ENCODE measurements around the gene JMJD7.
A peak's percentile ranks its signal among the peaks of the same experiment; 100 is the strongest.

The JMJD7 gene

GRCh38 chr15:41840673-41841072 is 12.8 kb downstream of the JMJD7 start:
- no peak for ATAC-seq
- no peak overlapping the region for H3K4me3 Mint-ChIP-seq
- no peak overlapping the region for H3K27ac Mint-ChIP-seq
- no peaks in the 10 kb centered on the region for H3K27me3 Mint-ChIP-seq
- no peaks in the 10 kb centered on the region for H3K9me3 Mint-ChIP-seq
- H3K4me1 Mint-ChIP-seq = no peaks in the 10 kb centered on the region
- H3K36me3 Mint-ChIP-seq = peaks cover 36% of the 10 kb centered on the region

GRCh38 chr15:41841131-41841530 is 13.2 kb downstream of the JMJD7 start:
- no peaks in the 10 kb centered on the region for H3K4me1 Mint-ChIP-seq
- no peaks in the 10 kb centered on the region for H3K9me3 Mint-ChIP-seq
- no peak overlapping the region for H3K4me3 Mint-ChIP-seq
- no peaks in the 10 kb centered on the region for H3K27me3 Mint-ChIP-seq
- ATAC-seq = no peak
- H3K36me3 Mint-ChIP-seq = peaks cover 39% of the 10 kb centered on the region
- no peak overlapping the region for H3K27ac Mint-ChIP-seq

GRCh38 chr15:41842229-41842628 is 14.3 kb downstream of the JMJD7 start:
- Mint-ChIP-seq H3K9me3 (no peaks in the 10 kb centered on the region), H3K27ac (no peak overlapping the region), H3K4me3 (no peak overlapping the region), H3K4me1 (no peaks in the 10 kb centered on the region), H3K27me3 (no peaks in the 10 kb centered on the region), H3K36me3 (peaks cover 42% of the 10 kb centered on the region)
- no peak for ATAC-seq

- no peaks in the 10 kb centered on the region for H3K9me3 Mint-ChIP-seq
- no peak overlapping the region for H3K27ac Mint-ChIP-seq
- no peak for ATAC-seq
- H3K27me3 Mint-ChIP-seq = no peaks in the 10 kb centered on the region
- no peak overlapping the region for H3K4me3 Mint-ChIP-seq
- H3K4me1 Mint-ChIP-seq = no peaks in the 10 kb centered on the region
- peaks cover 51% of the 10 kb centered on the region for H3K36me3 Mint-ChIP-seq
Measured at GRCh38 chr15:41843571-41843970, 15.7 kb downstream of the JMJD7 start.

GRCh38 chr15:41844814-41845213 is 16.9 kb downstream of the JMJD7 start:
- peaks cover 1% of the 10 kb centered on the region for H3K4me1 Mint-ChIP-seq
- ATAC-seq = no peak
- peaks cover 51% of the 10 kb centered on the region for H3K36me3 Mint-ChIP-seq
- H3K4me3 Mint-ChIP-seq = no peak overlapping the region
- no peak overlapping the region for H3K27ac Mint-ChIP-seq
- no peaks in the 10 kb centered on the region for H3K9me3 Mint-ChIP-seq
- no peaks in the 10 kb centered on the region for H3K27me3 Mint-ChIP-seq

- no peak overlapping the region for H3K27ac Mint-ChIP-seq
- peaks cover 18% of the 10 kb centered on the region for H3K4me1 Mint-ChIP-seq
- ATAC-seq = no peak
- H3K4me3 Mint-ChIP-seq = no peak overlapping the region
- H3K27me3 Mint-ChIP-seq = peaks cover 11% of the 10 kb centered on the region
- peaks cover 43% of the 10 kb centered on the region for H3K36me3 Mint-ChIP-seq
- no peaks in the 10 kb centered on the region for H3K9me3 Mint-ChIP-seq
Measured at GRCh38 chr15:41847206-41847605, 19.3 kb downstream of the JMJD7 start.

- Mint-ChIP-seq H3K4me1 (peaks cover 18% of the 10 kb centered on the region), H3K36me3 (peaks cover 43% of the 10 kb centered on the region), H3K27me3 (peaks cover 11% of the 10 kb centered on the region), H3K9me3 (no peaks in the 10 kb centered on the region), H3K27ac (no peak overlapping the region), H3K4me3 (no peak overlapping the region)
- no peak for ATAC-seq
Measured at GRCh38 chr15:41847981-41848380, 20.1 kb downstream of the JMJD7 start.

- peaks cover 18% of the 10 kb centered on the region for H3K4me1 Mint-ChIP-seq
- H3K4me3 Mint-ChIP-seq = no peak overlapping the region
- H3K36me3 Mint-ChIP-seq = peaks cover 39% of the 10 kb centered on the region
- no peaks in the 10 kb centered on the region for H3K9me3 Mint-ChIP-seq
- no peak for ATAC-seq
- no peak overlapping the region for H3K27ac Mint-ChIP-seq
- H3K27me3 Mint-ChIP-seq = peaks cover 11% of the 10 kb centered on the region
Measured at GRCh38 chr15:41848631-41849030, 20.7 kb downstream of the JMJD7 start.

GRCh38 chr15:41849204-41849603 is 21.3 kb downstream of the JMJD7 start:
- H3K4me1 Mint-ChIP-seq = peaks cover 18% of the 10 kb centered on the region
- ATAC-seq = no peak
- peaks cover 11% of the 10 kb centered on the region for H3K27me3 Mint-ChIP-seq
- no peak overlapping the region for H3K27ac Mint-ChIP-seq
- H3K9me3 Mint-ChIP-seq = no peaks in the 10 kb centered on the region
- no peak overlapping the region for H3K4me3 Mint-ChIP-seq
- peaks cover 33% of the 10 kb centered on the region for H3K36me3 Mint-ChIP-seq

- no peak for ATAC-seq
- no peaks in the 10 kb centered on the region for H3K9me3 Mint-ChIP-seq
- peaks cover 11% of the 10 kb centered on the region for H3K27me3 Mint-ChIP-seq
- H3K4me1 Mint-ChIP-seq = peaks cover 18% of the 10 kb centered on the region
- peaks cover 30% of the 10 kb centered on the region for H3K36me3 Mint-ChIP-seq
- no peak overlapping the region for H3K4me3 Mint-ChIP-seq
- H3K27ac Mint-ChIP-seq = peak overlapping the region; percentile 12
Measured at GRCh38 chr15:41849861-41850260, 22.0 kb downstream of the JMJD7 start.

- H3K4me3 Mint-ChIP-seq = no peak overlapping the region
- no peak for ATAC-seq
- H3K27me3 Mint-ChIP-seq = peaks cover 11% of the 10 kb centered on the region
- peak overlapping the region; percentile 12 for H3K27ac Mint-ChIP-seq
- H3K9me3 Mint-ChIP-seq = no peaks in the 10 kb centered on the region
- peaks cover 18% of the 10 kb centered on the region for H3K4me1 Mint-ChIP-seq
- H3K36me3 Mint-ChIP-seq = peaks cover 22% of the 10 kb centered on the region
Measured at GRCh38 chr15:41850482-41851166, 22.7 kb downstream of the JMJD7 start.

GRCh38 chr15:41851167-41851523 is 23.3 kb downstream of the JMJD7 start:
- Mint-ChIP-seq H3K4me1 (peaks cover 18% of the 10 kb centered on the region), H3K27me3 (peaks cover 11% of the 10 kb centered on the region), H3K4me3 (no peak overlapping the region), H3K27ac (no peak overlapping the region), H3K36me3 (peaks cover 18% of the 10 kb centered on the region), H3K9me3 (no peaks in the 10 kb centered on the region)
- no peak for ATAC-seq

GRCh38 chr15:41851755-41852370 is 24.0 kb downstream of the JMJD7 start:
- Mint-ChIP-seq H3K36me3 (peaks cover 13% of the 10 kb centered on the region), H3K4me3 (no peak overlapping the region)

GRCh38 chr15:41852736-41853590 is 25.1 kb downstream of the JMJD7 start:
- Mint-ChIP-seq H3K27ac (no peak overlapping the region), H3K4me1 (peaks cover 18% of the 10 kb centered on the region), H3K27me3 (peaks cover 11% of the 10 kb centered on the region), H3K36me3 (peaks cover 6% of the 10 kb centered on the region), H3K4me3 (no peak overlapping the region), H3K9me3 (no peaks in the 10 kb centered on the region)
- ATAC-seq = no peak

More at GRCh38 chr15:41851755-41852370, 24.0 kb downstream of the JMJD7 start:
- no peaks in the 10 kb centered on the region for H3K9me3 Mint-ChIP-seq
- H3K4me1 Mint-ChIP-seq = peaks cover 18% of the 10 kb centered on the region
- no peak for ATAC-seq
- peaks cover 11% of the 10 kb centered on the region for H3K27me3 Mint-ChIP-seq
- H3K27ac Mint-ChIP-seq = no peak overlapping the region

- no peak overlapping the region for H3K4me3 Mint-ChIP-seq
- H3K4me1 Mint-ChIP-seq = peaks cover 18% of the 10 kb centered on the region
- H3K9me3 Mint-ChIP-seq = no peaks in the 10 kb centered on the region
- no peak overlapping the region for H3K27ac Mint-ChIP-seq
- H3K27me3 Mint-ChIP-seq = peaks cover 11% of the 10 kb centered on the region
- ATAC-seq = no peak
- no peaks in the 10 kb centered on the region for H3K36me3 Mint-ChIP-seq
Measured at GRCh38 chr15:41853831-41854230, 25.9 kb downstream of the JMJD7 start.
